ENCODE results near the gene GPC5.

GRCh38 chr13:92734545-92734944 is 1336.1 kb downstream of the GPC5 start:
- no peak for TF ChIP-seq CTCF (IDR thresholded peaks at IDR 0.05)
- TF ChIP-seq POLR2A (IDR thresholded peaks at IDR 0.05), result no peak
